T follicular helper cell (primary cell): ENCODE measurements around the gene C3orf52.

Experiments
- DNase-seq: peaks from one replicate; pipeline ENCODE4 v3.0.0-alpha.2; 2020; ENCODE audit warnings: low read depth

Gene C3orf52

DNA sequence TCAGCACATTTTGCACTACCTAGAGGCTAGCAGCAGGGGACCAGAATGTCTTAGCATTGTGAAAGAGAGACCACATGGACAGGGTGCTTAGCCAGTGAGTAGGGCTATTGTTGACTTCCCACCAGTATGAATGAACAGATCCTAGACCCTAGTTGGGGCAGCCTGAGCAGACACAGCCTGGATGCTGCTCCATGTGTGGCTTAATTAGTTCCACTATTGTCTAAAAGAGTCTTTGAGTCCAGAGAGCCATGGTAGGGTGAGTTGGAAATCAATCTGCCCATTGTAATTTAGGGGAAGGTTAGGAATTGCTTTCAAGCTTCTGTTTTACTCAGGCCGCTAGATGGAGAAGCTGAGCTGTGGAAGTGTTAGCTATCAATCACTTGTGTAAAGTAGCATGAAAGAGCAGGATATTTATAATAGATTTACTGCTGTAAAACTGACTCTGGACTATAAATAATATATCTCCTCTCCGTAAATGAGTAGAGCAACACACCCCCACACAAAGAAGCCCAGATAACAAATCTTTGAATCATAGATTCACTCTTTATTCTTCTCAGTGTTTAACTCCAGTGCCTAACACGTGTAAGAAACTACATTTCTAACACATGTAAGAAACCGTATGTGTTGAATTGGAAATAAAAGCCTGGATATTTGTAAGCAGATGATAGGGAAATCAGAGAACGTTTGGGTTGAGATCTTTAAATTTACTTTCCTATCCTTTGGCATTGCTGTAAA lies 50.9 kb downstream of the C3orf52 start:
- DNase-seq, result peak; percentile 25

DNA sequence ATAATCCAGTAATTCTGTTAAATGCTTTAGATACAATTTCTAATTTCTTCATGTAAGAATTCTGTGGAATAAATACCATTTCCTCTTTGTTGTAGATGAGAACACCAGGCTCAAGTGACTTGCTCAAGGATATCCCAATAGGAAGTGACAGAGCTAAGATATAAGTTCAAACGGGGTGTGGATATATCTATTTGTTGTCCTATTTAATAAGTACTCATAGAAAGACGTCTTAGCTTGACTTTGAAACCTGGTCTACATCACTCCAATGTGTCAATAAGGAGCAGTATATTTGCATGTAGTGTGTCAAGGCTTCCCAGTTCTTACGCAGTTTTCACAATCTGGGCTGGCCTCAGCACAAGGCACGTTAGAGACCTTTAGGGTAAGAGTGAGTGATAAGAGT lies 51.6 kb downstream of the C3orf52 start:
- DNase-seq, result no peak

DNA sequence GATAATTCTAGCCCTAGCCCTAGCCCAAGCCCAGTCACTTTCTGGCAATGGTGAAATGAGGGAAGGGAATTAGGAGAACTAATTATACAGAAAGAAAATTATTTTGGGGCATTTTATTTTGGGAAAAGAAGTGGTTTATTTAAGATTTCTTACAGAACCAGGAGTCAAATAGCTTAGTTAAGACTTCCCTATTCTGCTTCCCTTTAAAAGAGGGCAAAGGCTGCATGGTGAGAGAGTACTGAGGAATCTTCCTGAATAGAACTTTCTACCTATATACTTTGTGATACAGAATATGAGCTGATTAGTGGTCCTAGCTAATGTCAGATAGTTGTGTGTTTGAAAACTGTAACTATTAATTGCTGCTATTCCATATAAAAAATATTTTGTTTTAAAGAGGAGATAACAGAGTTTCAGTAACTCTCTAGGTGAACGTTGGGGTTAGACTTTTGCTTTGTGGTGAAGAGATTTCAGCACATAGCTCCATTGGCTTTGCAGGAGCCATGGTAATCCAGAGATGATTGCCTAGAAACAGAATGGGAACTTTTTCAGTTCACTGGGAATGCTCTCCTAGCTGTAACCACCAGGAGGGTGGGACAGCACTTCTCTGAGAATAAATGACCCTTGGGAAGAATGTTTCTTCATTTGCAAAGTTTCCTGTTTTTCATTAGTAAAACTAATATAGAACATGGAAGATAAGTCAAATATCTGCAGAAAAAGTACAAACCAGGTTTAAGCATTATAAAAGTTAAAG lies 52.2 kb downstream of the C3orf52 start:
- no peak for DNase-seq

DNA sequence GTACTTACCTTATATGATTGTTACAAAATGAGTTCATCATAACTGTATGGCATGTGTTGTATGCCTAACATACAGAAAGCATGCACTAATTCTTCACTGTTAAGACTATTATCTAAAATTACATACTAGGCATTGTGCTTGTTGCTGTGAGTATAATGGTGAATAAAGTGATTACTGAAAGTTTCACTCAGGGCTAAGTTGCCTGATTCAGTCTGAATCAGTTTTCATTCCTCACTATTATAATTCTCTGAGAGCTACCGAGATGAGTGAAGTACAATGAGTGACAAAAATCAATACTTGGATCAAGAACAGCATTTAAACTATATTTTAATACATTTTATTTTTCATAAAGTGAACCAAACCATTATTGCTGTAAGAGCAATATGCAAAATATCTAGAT lies 54.4 kb downstream of the C3orf52 start:
- DNase-seq, result no peak

DNA sequence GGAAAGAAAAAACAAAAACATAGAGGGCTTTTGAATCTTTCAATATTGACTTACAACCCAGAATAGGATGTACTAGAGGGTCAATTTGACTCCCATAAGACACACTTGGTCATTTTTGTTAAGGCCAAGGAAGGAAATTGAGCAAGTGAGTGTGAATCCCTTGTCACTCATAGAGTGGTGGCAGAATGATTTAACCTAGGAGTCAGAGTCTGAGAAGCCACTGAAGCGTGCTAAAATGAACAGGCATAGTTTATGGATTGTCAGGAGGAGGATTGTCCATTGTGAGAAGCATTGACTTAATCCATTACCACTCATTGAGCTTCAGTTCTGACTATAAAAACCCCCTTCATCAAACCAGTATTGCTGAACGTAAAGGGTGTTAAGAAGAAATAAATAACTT lies 55.1 kb downstream of the C3orf52 start:
- DNase-seq, result no peak

DNA sequence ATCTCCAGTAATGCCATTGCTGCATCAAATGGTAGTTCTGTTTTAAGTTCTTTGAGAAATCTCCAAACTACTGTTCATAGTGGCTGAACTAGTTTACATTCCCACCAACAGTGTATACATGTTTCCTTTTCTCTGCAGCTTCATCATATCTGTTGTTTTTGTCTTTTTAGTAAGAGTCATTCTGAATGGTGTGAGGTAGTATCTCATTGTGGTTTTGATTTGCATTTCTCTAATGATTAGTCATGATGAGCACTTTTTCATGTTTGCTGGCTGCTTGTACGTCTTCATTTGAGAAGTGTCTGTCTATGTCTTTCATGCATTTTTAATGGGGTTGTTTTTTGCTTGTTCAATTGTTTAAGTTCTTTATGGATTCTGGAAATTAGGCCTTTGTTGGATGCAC lies 57.1 kb downstream of the C3orf52 start:
- DNase-seq, result no peak

DNA sequence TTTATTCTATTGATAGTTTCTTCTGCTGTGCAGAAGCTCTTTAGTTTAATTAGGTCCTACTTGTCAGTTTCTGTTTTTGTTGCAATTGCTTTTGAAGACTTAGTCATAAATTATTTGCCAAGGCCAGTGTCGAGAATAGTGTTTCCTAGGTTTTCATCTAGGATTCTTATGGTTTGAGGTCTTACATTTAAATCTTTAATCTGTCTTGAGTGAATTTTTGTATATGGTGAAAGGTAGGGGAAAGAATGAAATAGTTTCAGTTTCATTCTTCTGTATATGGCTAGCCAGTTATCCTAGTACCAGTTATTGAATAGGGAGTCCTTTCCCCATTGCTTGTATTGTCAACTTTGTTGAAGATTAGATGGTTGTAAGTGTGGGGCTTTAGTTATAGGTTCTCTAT lies 57.5 kb downstream of the C3orf52 start:
- DNase-seq, result no peak

DNA sequence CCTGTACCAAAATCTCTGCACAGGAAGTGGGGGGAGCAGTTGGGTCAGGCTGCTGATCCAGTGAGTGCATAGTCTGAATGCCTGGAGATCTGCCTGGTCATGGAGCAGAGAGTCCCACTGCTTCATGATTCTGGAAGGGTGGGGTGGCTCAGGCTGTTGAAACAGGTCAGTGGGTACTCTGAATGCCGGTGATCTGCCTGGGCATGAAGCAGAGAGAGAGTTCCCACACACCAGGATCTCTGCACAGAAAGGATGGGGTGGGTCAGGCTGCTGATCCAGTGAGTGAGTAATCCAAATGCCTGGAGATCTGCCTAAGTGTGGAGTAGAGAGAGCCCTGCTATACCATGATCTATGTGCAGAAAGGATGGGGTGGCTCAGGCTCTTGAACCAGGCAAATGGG lies 62.9 kb downstream of the C3orf52 start:
- no peak for DNase-seq

DNA sequence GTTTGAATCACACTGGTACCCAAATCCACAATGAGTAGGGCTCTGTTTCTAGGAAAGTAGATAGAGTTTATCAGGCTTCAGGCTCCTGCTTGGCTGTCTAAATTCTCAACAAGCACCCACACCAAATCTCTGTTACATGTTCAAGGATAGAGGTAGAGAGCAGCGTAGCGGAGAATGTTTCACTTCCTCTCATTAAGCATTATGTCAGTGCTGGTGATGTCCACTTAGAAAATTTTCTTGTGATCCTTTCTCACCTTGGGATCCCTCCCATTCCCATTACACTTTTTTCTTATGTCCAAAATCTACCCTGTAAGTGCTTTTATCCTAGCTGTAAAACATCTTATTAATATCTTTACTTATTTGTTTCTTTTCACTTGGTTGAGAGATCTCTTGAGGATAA lies 81.6 kb downstream of the C3orf52 start:
- no peak for DNase-seq
